ENCODE results near the gene BCAT1.

DNA sequence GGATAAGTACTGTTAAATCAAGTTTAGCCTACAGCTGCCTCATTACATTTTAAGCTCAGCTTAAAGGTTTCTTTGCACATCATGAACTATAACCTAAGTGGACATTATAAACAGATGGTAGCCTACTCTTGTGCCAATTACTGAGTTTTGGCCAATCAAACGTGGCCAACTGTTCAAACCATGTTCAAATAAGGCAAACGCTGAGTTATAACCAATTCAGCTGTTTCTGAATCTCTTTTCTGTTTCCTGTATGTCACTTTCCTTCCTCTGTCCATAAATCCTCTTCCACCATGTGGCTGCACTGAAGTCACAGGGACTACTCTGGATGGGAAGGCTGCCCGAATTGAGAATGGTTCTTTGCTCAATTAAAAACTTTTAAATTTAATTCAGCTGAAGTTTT lies 98.4 kb downstream of the BCAT1 start:
- TF ChIP-seq, protein P1, sequence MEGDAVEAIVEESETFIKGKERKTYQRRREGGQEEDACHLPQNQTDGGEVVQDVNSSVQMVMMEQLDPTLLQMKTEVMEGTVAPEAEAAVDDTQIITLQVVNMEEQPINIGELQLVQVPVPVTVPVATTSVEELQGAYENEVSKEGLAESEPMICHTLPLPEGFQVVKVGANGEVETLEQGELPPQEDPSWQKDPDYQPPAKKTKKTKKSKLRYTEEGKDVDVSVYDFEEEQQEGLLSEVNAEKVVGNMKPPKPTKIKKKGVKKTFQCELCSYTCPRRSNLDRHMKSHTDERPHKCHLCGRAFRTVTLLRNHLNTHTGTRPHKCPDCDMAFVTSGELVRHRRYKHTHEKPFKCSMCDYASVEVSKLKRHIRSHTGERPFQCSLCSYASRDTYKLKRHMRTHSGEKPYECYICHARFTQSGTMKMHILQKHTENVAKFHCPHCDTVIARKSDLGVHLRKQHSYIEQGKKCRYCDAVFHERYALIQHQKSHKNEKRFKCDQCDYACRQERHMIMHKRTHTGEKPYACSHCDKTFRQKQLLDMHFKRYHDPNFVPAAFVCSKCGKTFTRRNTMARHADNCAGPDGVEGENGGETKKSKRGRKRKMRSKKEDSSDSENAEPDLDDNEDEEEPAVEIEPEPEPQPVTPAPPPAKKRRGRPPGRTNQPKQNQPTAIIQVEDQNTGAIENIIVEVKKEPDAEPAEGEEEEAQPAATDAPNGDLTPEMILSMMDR (IDR thresholded peaks at IDR 0.05): no peak
- no peak for TF ChIP-seq POLR2A (IDR thresholded peaks at IDR 0.05)

Data from Peyer's patch (tissue), 4 donors.